ENCODE measurements around the gene CRELD1. TPM values are rescaled to one million over a fixed set of nuclear protein-coding genes. Genes with fewer than 3 reads are reported as not detected.

CRELD1 gene
- total and polyA plus RNA-seq, 7 donors: 4.8 to 67.8 (median 33.7) TPM

DNA sequence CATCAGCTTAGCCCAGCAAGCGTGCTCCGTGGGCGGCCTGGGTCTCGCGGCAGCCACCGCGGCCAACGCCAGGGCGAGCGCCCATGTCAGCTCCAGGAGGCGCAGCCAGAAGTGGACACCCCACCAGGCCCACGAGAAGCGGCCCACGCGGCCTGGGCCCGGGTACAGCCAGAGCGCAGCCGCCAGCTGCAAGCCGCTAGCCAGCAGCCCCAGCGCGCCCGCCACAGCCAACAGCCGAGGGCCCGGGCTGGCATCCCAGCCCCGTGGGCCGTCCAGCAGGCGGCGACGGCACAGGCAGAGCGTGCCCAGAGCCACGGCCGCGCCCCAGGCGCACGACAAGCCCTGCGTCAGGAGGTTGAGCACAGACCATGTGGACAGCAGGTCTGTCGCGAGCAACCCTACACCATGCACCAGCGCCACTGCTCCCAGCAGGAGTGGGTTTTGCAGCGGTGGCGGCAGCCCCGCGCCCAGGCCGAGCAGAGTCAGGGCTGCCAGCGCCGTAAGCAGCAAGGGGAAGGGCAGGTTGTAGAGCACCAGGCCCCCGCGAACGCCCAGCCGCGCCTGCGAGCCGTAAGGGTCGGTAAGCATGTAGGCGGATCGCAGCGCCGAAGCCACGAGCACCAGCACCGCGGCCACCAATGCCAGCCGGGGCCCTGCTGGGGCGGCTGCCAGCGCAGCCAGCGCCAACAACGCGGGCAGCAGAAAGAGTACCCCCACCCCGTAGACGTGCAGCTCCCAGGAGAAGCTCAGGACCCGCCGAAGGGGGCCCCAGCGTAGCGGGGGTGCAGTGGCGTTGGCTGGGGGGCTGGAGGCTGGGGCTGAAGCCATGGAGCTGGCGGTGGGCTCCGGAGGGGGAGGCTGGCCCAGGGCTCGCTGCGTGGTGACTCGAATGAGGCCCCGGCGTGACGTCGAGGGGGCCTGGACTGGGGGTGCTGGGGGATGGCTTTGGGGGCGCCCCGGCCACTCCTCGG lies 13.7 kb downstream of the CRELD1 start:
- peak; percentile 91 for DNase-seq
- peak overlapping the region; percentile 82 to 95 (median 90) for H3K27ac ChIP-seq
- TF ChIP-seq, protein P1, sequence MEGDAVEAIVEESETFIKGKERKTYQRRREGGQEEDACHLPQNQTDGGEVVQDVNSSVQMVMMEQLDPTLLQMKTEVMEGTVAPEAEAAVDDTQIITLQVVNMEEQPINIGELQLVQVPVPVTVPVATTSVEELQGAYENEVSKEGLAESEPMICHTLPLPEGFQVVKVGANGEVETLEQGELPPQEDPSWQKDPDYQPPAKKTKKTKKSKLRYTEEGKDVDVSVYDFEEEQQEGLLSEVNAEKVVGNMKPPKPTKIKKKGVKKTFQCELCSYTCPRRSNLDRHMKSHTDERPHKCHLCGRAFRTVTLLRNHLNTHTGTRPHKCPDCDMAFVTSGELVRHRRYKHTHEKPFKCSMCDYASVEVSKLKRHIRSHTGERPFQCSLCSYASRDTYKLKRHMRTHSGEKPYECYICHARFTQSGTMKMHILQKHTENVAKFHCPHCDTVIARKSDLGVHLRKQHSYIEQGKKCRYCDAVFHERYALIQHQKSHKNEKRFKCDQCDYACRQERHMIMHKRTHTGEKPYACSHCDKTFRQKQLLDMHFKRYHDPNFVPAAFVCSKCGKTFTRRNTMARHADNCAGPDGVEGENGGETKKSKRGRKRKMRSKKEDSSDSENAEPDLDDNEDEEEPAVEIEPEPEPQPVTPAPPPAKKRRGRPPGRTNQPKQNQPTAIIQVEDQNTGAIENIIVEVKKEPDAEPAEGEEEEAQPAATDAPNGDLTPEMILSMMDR (IDR thresholded peaks at IDR 0.05): peak; percentile 19 to 68 (median 59)
- TF ChIP-seq EP300 (IDR thresholded peaks at IDR 0.05) (no peak), POLR2A (IDR thresholded peaks at IDR 0.05) (no peak), POLR2AphosphoS5 (IDR thresholded peaks at IDR 0.05) (peak; percentile 12 to 69 (median 51))
- H3K27me3 ChIP-seq: no peaks in the 10 kb centered on the region
- no peaks in the 10 kb centered on the region for H3K9me3 ChIP-seq
- H3K4me3 ChIP-seq: peak overlapping the region; percentile 51 to 66 (median 64)
- WGBS, 2 donors: 25 to 62% methylated on average over 86 of the region's 86 CpGs
- H3K4me1 ChIP-seq: peaks cover 0 to 37% (median 26%) of the 10 kb centered on the region in 4 donors
- H3K36me3 ChIP-seq: peaks cover 0 to 25% (median 3%) of the 10 kb centered on the region in 4 donors
- intact Hi-C loops (cut with DNase I): loop anchor here (2.0 to 5.0 kb wide), 5 partner anchors 31 to 230 kb away; partner anchors contain the start of genes EMC3, FANCD2 and IL17RC

DNA sequence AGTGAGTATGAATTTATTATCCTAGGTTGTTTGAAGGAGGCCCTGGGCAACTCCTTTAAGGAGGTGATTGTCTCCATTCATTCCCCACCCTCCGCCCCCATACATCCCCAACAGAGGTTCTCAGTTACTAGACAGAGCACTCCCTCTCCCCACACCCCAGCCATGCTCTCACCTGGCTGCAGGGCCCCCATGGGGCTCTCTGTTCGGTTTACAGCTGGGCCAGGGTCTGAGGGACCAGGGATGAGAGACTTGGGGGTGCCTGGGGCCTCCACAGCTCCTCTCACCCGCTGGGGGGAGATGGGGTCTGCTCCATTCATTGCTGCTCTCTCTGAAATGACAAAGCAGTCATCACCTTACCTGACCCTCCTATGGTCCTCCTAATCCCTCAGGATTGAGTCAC lies 15.0 kb downstream of the CRELD1 start:
- peaks cover 0 to 40% (median 29%) of the 10 kb centered on the region in 4 donors for H3K4me1 ChIP-seq

DNA sequence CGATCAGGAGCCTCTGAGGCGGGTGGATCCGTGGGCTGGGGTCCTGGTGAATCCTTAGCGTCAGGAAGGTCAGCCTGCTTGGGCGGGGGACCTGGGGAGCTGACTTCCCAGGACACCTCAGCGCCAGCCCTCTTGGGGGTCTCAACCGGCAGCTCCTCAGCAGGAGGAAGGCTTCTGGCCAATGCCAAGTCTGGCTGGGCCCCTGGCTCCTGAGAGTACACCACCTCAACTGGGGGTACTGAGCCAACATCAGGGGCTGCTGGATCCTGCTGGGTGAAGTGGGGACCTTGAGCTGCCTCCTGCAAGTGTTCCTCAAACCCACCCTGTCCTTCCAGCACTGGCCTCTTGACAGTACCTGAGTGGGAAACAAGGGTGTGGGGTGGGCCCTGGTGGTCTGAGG lies 15.5 kb downstream of the CRELD1 start:
- H3K36me3 ChIP-seq: peaks cover 0 to 9% (median 3%) of the 10 kb centered on the region in 4 donors

More for the DNA sequence above, 15.0 kb downstream of the CRELD1 start:
- no peak for DNase-seq
- Histone ChIP-seq H3K36me3 (peaks cover 0 to 15% (median 3%) of the 10 kb centered on the region in 4 donors), H3K27ac (no peak overlapping the region), H3K27me3 (no peaks in the 10 kb centered on the region), H3K4me3 (no peak overlapping the region), H3K9me3 (no peaks in the 10 kb centered on the region)
- TF ChIP-seq POLR2A (IDR thresholded peaks at IDR 0.05) (no peak), POLR2AphosphoS5 (IDR thresholded peaks at IDR 0.05) (no peak), EP300 (IDR thresholded peaks at IDR 0.05) (no peak)
- TF ChIP-seq, protein P1 (IDR thresholded peaks at IDR 0.05): no peak
- intact Hi-C loops (cut with DNase I): loop anchor here (5.0 kb wide), 4 partner anchors 39 to 231 kb away; partner anchors contain the start of genes EMC3 and FANCD2
- WGBS, 2 donors: 90 to 91% methylated on average over 3 of the region's 3 CpGs

DNA sequence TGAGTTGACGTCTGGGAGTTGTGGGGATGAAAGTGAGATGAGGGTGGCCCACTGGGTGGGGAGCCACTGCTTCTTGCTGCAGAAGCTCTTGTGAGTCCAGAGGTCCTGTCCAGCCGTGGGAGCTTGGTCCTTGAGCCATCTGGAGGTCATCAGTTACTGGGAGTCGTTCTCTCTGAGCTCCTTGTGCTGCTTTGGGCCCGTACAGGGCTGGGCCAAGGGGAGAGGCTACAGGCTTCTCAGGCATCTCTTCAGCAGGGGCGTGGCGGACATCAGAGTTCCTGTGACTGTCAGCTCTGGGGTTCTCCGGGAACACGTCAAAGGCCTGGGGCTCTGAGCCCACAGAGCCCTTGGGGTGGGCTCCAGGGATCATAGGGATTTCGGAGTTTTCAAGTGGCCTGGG lies 16.0 kb downstream of the CRELD1 start:
- no peak overlapping the region for H3K4me3 ChIP-seq
- H3K9me3 ChIP-seq: no peaks in the 10 kb centered on the region
- no peaks in the 10 kb centered on the region for H3K27me3 ChIP-seq
- whole genome bisulfite sequencing, 2 donors: 85 to 86% methylated on average over 9 of the region's 9 CpGs
- peaks cover 0 to 40% (median 29%) of the 10 kb centered on the region in 4 donors for H3K4me1 ChIP-seq
- no peak overlapping the region for H3K27ac ChIP-seq
- intact Hi-C loops (cut with DNase I): loop anchor here (5.0 kb wide), 4 partner anchors 38 to 232 kb away; partner anchors contain the start of genes EMC3 and FANCD2
- TF ChIP-seq, protein P1 (IDR thresholded peaks at IDR 0.05): no peak
- TF ChIP-seq POLR2A (IDR thresholded peaks at IDR 0.05) (no peak), EP300 (IDR thresholded peaks at IDR 0.05) (no peak), POLR2AphosphoS5 (IDR thresholded peaks at IDR 0.05) (no peak)
- DNase-seq: no peak
- peaks cover 0 to 6% (median 1%) of the 10 kb centered on the region in 4 donors for H3K36me3 ChIP-seq

More for the DNA sequence above, 15.5 kb downstream of the CRELD1 start:
- 95 to 97% methylated on average over 7 of the region's 7 CpGs for WGBS, 2 donors
- no peak for DNase-seq
- intact Hi-C loops (cut with DNase I): loop anchor here (5.0 kb wide), 4 partner anchors 38 to 232 kb away; partner anchors contain the start of genes EMC3 and FANCD2
- Histone ChIP-seq H3K4me3 (no peak overlapping the region), H3K27me3 (no peaks in the 10 kb centered on the region), H3K27ac (no peak overlapping the region), H3K4me1 (peaks cover 0 to 40% (median 29%) of the 10 kb centered on the region in 4 donors), H3K9me3 (no peaks in the 10 kb centered on the region)
- TF ChIP-seq, protein P1 (IDR thresholded peaks at IDR 0.05): no peak
- no peak for TF ChIP-seq POLR2A (IDR thresholded peaks at IDR 0.05)
- TF ChIP-seq EP300 (IDR thresholded peaks at IDR 0.05): no peak
- no peak for TF ChIP-seq POLR2AphosphoS5 (IDR thresholded peaks at IDR 0.05)

Measured in sigmoid colon (tissue), 7 donors.